K562 (cell line): ENCODE data around the gene TRAF3IP3. TPM values are rescaled to one million over a fixed set of nuclear protein-coding genes. Genes with fewer than 3 reads are reported as not detected.
A peak's percentile ranks its signal among the peaks of the same experiment; 100 is the strongest.

Source experiments
- ATAC-seq: fragments of 200-7000 bp; cut with Tn5 transposase; 3 replicates; pipeline ENCODE4 v1.9.1; 2020; ENCODE audit warnings: moderate library complexity
- BruUV-seq: library from RNA; stranded (reverse); fragments of 400-500 nt; replicated peaks from 2 replicates; lab custom pipeline; 2021; lab: Mats Ljungman, UMichigan
- CTCF ChIA-PET: fragments of 300-600 bp; formaldehyde crosslinking; extraction: SDS; loops from one replicate; lab custom pipeline; 2021; ENCODE audit warnings: low intra/inter-chr PET ratio; lab: Yijun Ruan, JAX
- POLR2A ChIA-PET: fragments of 300-600, 350-650 bp; sonication (Branson Sonifier 250); formaldehyde crosslinking; extraction: SDS; loops from one replicate; lab custom pipeline; 2021; ENCODE audit warnings: antibody characterized with exemption, inconsistent platforms; lab: Yijun Ruan, JAX
- DNase-seq, 4 experiments: peaks; one replicate each; pipeline versions ENCODE4 v3.0.0 to v3.0.0-alpha.2; 2011 to 2018; ENCODE audit warnings: low spot score in 3 of 4, mixed read lengths in 3 of 4; ENCODE audit errors: extremely low read depth in 1 of 4
- FAIRE-seq: peaks from 2 replicates; lab custom pipeline; 2011; peaks lifted over from hg19 to GRCh38; lab: Jason Lieb, UNC
- H2AFZ ChIP-seq: 2 replicates; pipeline ENCODE4 v1.6.0; 2011; ENCODE audit warnings: low read depth, low read length, control low read depth, inconsistent platforms
- H3K27ac ChIP-seq: fragments of 200-600 bp; 3 replicates; pipeline ENCODE4 v1.8.0; 2011; ENCODE audit warnings: low read depth, mild to moderate bottlenecking, control low read depth, inconsistent platforms, low read length, moderate library complexity, mixed read lengths; ENCODE audit errors: extremely low read depth
- H3K27me3 ChIP-seq, 2 experiments: fragments of 300-600 bp in 1 of 2; 2 replicates in 1 of 2; 3 replicates in 1 of 2; pipeline versions ENCODE4 v1.6.0 to v1.8.0; 2011; ENCODE audit warnings: inconsistent platforms in 2 of 2, low read length in 2 of 2, mild to moderate bottlenecking in 1 of 2, mixed read lengths in 1 of 2, moderate library complexity in 1 of 2; ENCODE audit not compliant: control insufficient read depth in 2 of 2, insufficient read depth in 2 of 2
- H3K36me3 ChIP-seq: fragments of 300-600 bp; 3 replicates; pipeline ENCODE4 v1.8.0; 2011; ENCODE audit warnings: mild to moderate bottlenecking, low read length, inconsistent platforms; ENCODE audit not compliant: control insufficient read depth, insufficient read depth
- H3K4me1 ChIP-seq, 2 experiments: fragments of 200-600 bp in 1 of 2; replicated peaks in 1 of 2; 2 replicates in 1 of 2; 3 replicates in 1 of 2; pipeline versions ENCODE4 v1.5.1 to v1.8.0; 2011; ENCODE audit warnings: inconsistent platforms in 2 of 2, low read length in 2 of 2, mild to moderate bottlenecking in 1 of 2, mixed read lengths in 1 of 2, moderate library complexity in 1 of 2; ENCODE audit not compliant: control insufficient read depth in 2 of 2, insufficient read depth in 2 of 2
- H3K4me2 ChIP-seq: 2 replicates; pipeline ENCODE4 v1.6.1; 2011; ENCODE audit warnings: low read length, control low read depth, inconsistent platforms, mixed read lengths; ENCODE audit not compliant: insufficient read depth
- H3K4me3 ChIP-seq: fragments of 200-600 bp; sonication (generic), shearing (Covaris generic); 2 replicates; pipeline ENCODE4 v1.5.1; 2016; ENCODE audit warnings: control low read depth, inconsistent platforms
- H3K79me2 ChIP-seq: fragments of 200-600 bp; 3 replicates; pipeline ENCODE4 v1.8.0; 2011; ENCODE audit warnings: low read length, inconsistent platforms; ENCODE audit not compliant: control insufficient read depth, insufficient read depth
- H3K9ac ChIP-seq, 2 experiments: 2 replicates each; pipeline versions ENCODE4 v1.6.0 to v1.6.1; 2011; ENCODE audit warnings: low read depth in 2 of 2, low read length in 2 of 2, control low read depth in 1 of 2, inconsistent platforms in 1 of 2, mild to moderate bottlenecking in 1 of 2, mixed read lengths in 1 of 2; ENCODE audit not compliant: insufficient read depth in 1 of 2
- H3K9me1 ChIP-seq: one replicate; pipeline ENCODE4 v1.6.0; 2011; ENCODE audit warnings: inconsistent platforms, mild to moderate bottlenecking, low read length, moderate library complexity; ENCODE audit not compliant: control insufficient read depth, insufficient read depth
- H3K9me3 ChIP-seq: replicated peaks from 2 replicates; pipeline ENCODE4 v1.5.1; 2011; ENCODE audit warnings: low read depth, low read length, inconsistent platforms; ENCODE audit not compliant: control insufficient read depth, insufficient read depth
- H4K20me1 ChIP-seq: replicated peaks from 2 replicates; pipeline ENCODE4 v1.6.1; 2011; ENCODE audit warnings: low read length, inconsistent platforms, mixed read lengths; ENCODE audit not compliant: control insufficient read depth, insufficient read depth
- BHLHE40 ChIP-seq: IDR thresholded peaks from 2 replicates; pipeline ENCODE4 v1.6.1; 2011; ENCODE audit warnings: low read length, improper control_type of control experiment
- CHD1 ChIP-seq: fragments of 200-600 bp; sonication (generic); IDR thresholded peaks from one replicate; pipeline ENCODE4 v1.6.1; 2012; ENCODE audit warnings: mild to moderate bottlenecking, moderate library complexity, low read length, inconsistent platforms
- MGA ChIP-seq: fragments of 450-650 bp; IDR thresholded peaks from 2 replicates; pipeline ENCODE4 v1.6.1; 2016; ENCODE audit warnings: mild to moderate bottlenecking, moderate library complexity
- NR3C1 ChIP-seq: sonication (generic); formaldehyde crosslinking; IDR thresholded peaks from 2 replicates; pipeline ENCODE4 v1.8.1; 2022; ENCODE audit warnings: missing genetic modification reagents
- WGBS: fragments of 100-300 bp; shearing (Covaris generic); methylation state at CpG from one replicate; pipeline ENCODE4 v1.1.6; 2016; ENCODE audit warnings: low coverage, mixed read lengths; ENCODE audit not compliant: insufficient coverage; ENCODE audit errors: missing lambda C conversion rate; 5-methylcytosine and 5-hydroxymethylcytosine counted together
- in situ Hi-C: fragments of 300-500 bp; cut with MboI; formaldehyde crosslinking; loops from 4 replicates; pipeline ENCODE4 v1.15.0; 2018; ENCODE audit warnings: inconsistent platforms, mixed read lengths
- intact Hi-C: fragments of 100-400 bp; cut with micrococcal nuclease; formaldehyde crosslinking; loops from 2 replicates; pipeline ENCODE4 v1.14.2; 2022
- polyA plus RNA-seq, 8 experiments: library from polyadenylated mRNA; depleted of rRNA in 4 of 8; stranded (reverse) in 5 of 8; unstranded in 3 of 8; fragments of >200 nt; fragmentation: Nextera tagmentation in 2 of 8; fragmentation: Illumina TruSeq in 1 of 8; extraction: Ambion mirVana in 2 of 8; extraction: Trizol in 1 of 8; gene quantifications; 2 replicates each; pipeline versions ENCODE4 v1.2.1 to v1.2.3, GENCODE V29; 2011 to 2014; ENCODE audit warnings: inconsistent platforms in 1 of 8, missing spikeins in 1 of 8
- total RNA-seq, 7 experiments: library from RNA; depleted of rRNA in 6 of 7; stranded (reverse); fragments of >200 nt in 6 of 7; fragmentation: Illumina TruSeq in 2 of 7; extraction: Trizol in 2 of 7; gene quantifications; 2 replicates each; pipeline versions ENCODE4 v1.2.1 to v1.2.3, GENCODE V29; 2011 to 2021; ENCODE audit warnings: low replicate concordance in 1 of 7

Gene TRAF3IP3
- total and polyA plus RNA-seq, 9 of the 15 experiments (the other 6 are each of a cell fraction or from before 2014, with no cell fraction given), result 0.06 to 1.1 (median 0.31) TPM

GRCh38 chr1:209766051-209766450 lies 10.2 kb downstream of the TRAF3IP3 start:
- Histone ChIP-seq H3K4me1 (no peaks in the 10 kb centered on the region; a peak in 2 of 5 replicates), H3K27me3 (peaks cover 8 to 21% of the 10 kb centered on the region in 2 experiments; a peak in 4 of 5 replicates), H3K79me2 (no peaks in the 10 kb centered on the region), H3K4me2 (no peak overlapping the region), H3K27ac (no peak overlapping the region), H3K4me3 (no peak overlapping the region), H3K9me3 (no peaks in the 10 kb centered on the region), H3K9me1 (no peaks in the 10 kb centered on the region), H2AFZ (no peak overlapping the region), H3K9ac (no peak overlapping the region), H4K20me1 (no peaks in the 10 kb centered on the region), H3K36me3 (no peaks in the 10 kb centered on the region)
- ChIA-PET CTCF (no interaction called here), POLR2A (interaction anchor here (1.9 kb wide), 1 partner anchor 9 kb away, joined by 5 read pairs; no protein-coding TSS in a partner anchor)
- FAIRE-seq (no peak), ATAC-seq (no peak), DNase-seq (no peak)
- intact Hi-C loops, result no loop called here
- BruUV-seq, result no TSS peak
- in situ Hi-C loops, result no loop called here
- WGBS, result 0% methylated on average over 2 of the region's 2 CpGs
- TF ChIP-seq MGA (no peak), CHD1 (no peak), BHLHE40 (0 out of 2 replicates have a peak, but pooled peaks have one; percentile 10), NR3C1 (CRISPR knock-in tag) (no peak)
